HepG2 (cell line): ENCODE data around the gene CUTC. TPM values are rescaled to one million over a fixed set of nuclear protein-coding genes. Genes with fewer than 3 reads are reported as not detected.

Experiments
- ATAC-seq: fragments of 200-7000 bp; cut with Tn5 transposase; 3 replicates; pipeline ENCODE4 v1.9.1; 2020; ENCODE audit warnings: mild to moderate bottlenecking, moderate library complexity
- BruUV-seq: library from RNA; stranded (reverse); fragments of 400-500 nt; replicated peaks from 2 replicates; lab custom pipeline; 2021; lab: Mats Ljungman, UMichigan
- CTCF ChIA-PET: fragments of 300-600 bp; formaldehyde crosslinking; extraction: SDS; loops from one replicate; lab custom pipeline; 2021; ENCODE audit warnings: low total read pairs, inconsistent platforms, low intra/inter-chr PET ratio; lab: Yijun Ruan, JAX
- POLR2A ChIA-PET: fragments of 350-600 bp; sonication (Branson Sonifier 250); formaldehyde crosslinking; loops from one replicate; lab custom pipeline; 2020; ENCODE audit warnings: antibody characterized with exemption, inconsistent platforms; lab: Yijun Ruan, JAX
- DNase-seq: peaks from one replicate; pipeline ENCODE4 v3.0.0-alpha.2; 2015; ENCODE audit warnings: low spot score
- FAIRE-seq: peaks from 3 replicates; lab custom pipeline; 2011; peaks lifted over from hg19 to GRCh38; lab: Jason Lieb, UNC
- H2AFZ ChIP-seq: one replicate; pipeline ENCODE4 v1.6.1; 2011; ENCODE audit warnings: low read length, inconsistent platforms
- H3K27ac ChIP-seq: fragments of 300-600 bp; 3 replicates; pipeline ENCODE4 v1.8.0; 2011; ENCODE audit warnings: mixed run types, mild to moderate bottlenecking, mixed read lengths, low read length, inconsistent platforms; ENCODE audit not compliant: insufficient read depth; ENCODE audit errors: extremely low read length
- H3K27me3 ChIP-seq, 2 experiments: fragments of 200-600 bp in 1 of 2; 2 replicates in 1 of 2; 3 replicates in 1 of 2; pipeline versions ENCODE4 v1.6.0 to v1.8.0; 2011; ENCODE audit warnings: low read length in 2 of 2, mild to moderate bottlenecking in 2 of 2, moderate library complexity in 2 of 2, inconsistent platforms in 1 of 2; ENCODE audit not compliant: insufficient read depth in 2 of 2, control insufficient read depth in 1 of 2
- H3K36me3 ChIP-seq, 2 experiments: fragments of 200-600 bp in 1 of 2; replicated peaks in 1 of 2; 2 replicates in 1 of 2; 3 replicates in 1 of 2; pipeline versions ENCODE4 v1.5.1 to v1.8.0; 2011; ENCODE audit warnings: low read length in 2 of 2, inconsistent platforms in 1 of 2; ENCODE audit not compliant: insufficient read depth in 2 of 2, control insufficient read depth in 1 of 2
- H3K4me1 ChIP-seq: 2 replicates; pipeline ENCODE4 v1.5.1; 2012; ENCODE audit warnings: low read length, inconsistent platforms; ENCODE audit not compliant: insufficient read depth
- H3K4me2 ChIP-seq: 2 replicates; pipeline ENCODE4 v1.6.0; 2011; ENCODE audit warnings: low read depth, low read length, inconsistent platforms
- H3K4me3 ChIP-seq, 3 experiments: fragments of 200-600 bp in 1 of 3; sonication (generic), shearing (Covaris generic) in 1 of 3; replicated peaks in 1 of 3; 2 replicates each; pipeline ENCODE4 v1.5.1; 2011 to 2016; ENCODE audit warnings: low read length in 3 of 3, inconsistent platforms in 2 of 3, low read depth in 2 of 3, mild to moderate bottlenecking in 2 of 3, control low read depth in 1 of 3, mixed read lengths in 1 of 3; ENCODE audit not compliant: insufficient read depth in 1 of 3
- H3K79me2 ChIP-seq: one replicate; pipeline ENCODE4 v1.6.1; 2011; ENCODE audit warnings: low read length, inconsistent platforms; ENCODE audit not compliant: insufficient read depth
- H3K9ac ChIP-seq: 2 replicates; pipeline ENCODE4 v1.6.0; 2011; ENCODE audit warnings: mild to moderate bottlenecking, low read depth, low read length, inconsistent platforms; ENCODE audit not compliant: insufficient read depth
- H3K9me3 ChIP-seq: 2 replicates; pipeline ENCODE4 v1.5.1; 2012; ENCODE audit warnings: mild to moderate bottlenecking, low read length
- H4K20me1 ChIP-seq: 2 replicates; pipeline ENCODE4 v1.6.0; 2011; ENCODE audit warnings: inconsistent platforms, mild to moderate bottlenecking, low read length, moderate library complexity; ENCODE audit not compliant: insufficient read depth
- SETDB1 ChIP-seq: sonication (generic); formaldehyde crosslinking; IDR thresholded peaks from 2 replicates; pipeline ENCODE4 v1.5.1; 2020; ENCODE audit warnings: missing genetic modification reagents, mild to moderate bottlenecking, borderline replicate concordance
- TFDP2 ChIP-seq: sonication (generic); formaldehyde crosslinking; IDR thresholded peaks from 2 replicates; pipeline ENCODE4 v1.4.0; 2020; ENCODE audit warnings: missing genetic modification reagents
- TFE3 ChIP-seq: IDR thresholded peaks from 2 replicates; pipeline ENCODE4 v1.6.1; 2016
- ZBTB40 ChIP-seq, 2 experiments: fragments of 450-650 bp in 1 of 2; sonication (generic) in 1 of 2; formaldehyde crosslinking in 1 of 2; IDR thresholded peaks; 2 replicates each; pipeline versions ENCODE4 v1.6.1 to v1.8.0; 2016 to 2022; ENCODE audit warnings: antibody characterized with exemption in 1 of 2, mild to moderate bottlenecking in 1 of 2, missing genetic modification reagents in 1 of 2
- ZNF362 ChIP-seq: sonication (generic); formaldehyde crosslinking; IDR thresholded peaks from 2 replicates; pipeline ENCODE4 v1.4.0; 2020; ENCODE audit warnings: missing genetic modification reagents, mild to moderate bottlenecking, borderline replicate concordance
- WGBS: methylation state at CpG from one replicate; pipeline ENCODE4 v1.1.6; 2017; ENCODE audit warnings: low lambda C conversion rate; 5-methylcytosine and 5-hydroxymethylcytosine counted together
- in situ Hi-C: cut with HindIII; loops from 2 replicates; pipeline ENCODE4 v1.10.0; 2017; ENCODE audit warnings: low pct_unique_long_range_greater_than_20kb; ENCODE audit not compliant: extremely low pct_ligation_motif_present
- intact Hi-C: fragments of 100-400 bp; cut with micrococcal nuclease; formaldehyde crosslinking; loops from one replicate; pipeline ENCODE4 v1.10.0; 2022; ENCODE audit not compliant: unreplicated experiment
- polyA plus RNA-seq, 8 experiments: library from polyadenylated mRNA; depleted of rRNA in 3 of 8; stranded (reverse) in 7 of 8; unstranded in 1 of 8; fragments of >200 nt; fragmentation: Illumina TruSeq in 4 of 8; extraction: Trizol in 4 of 8; gene quantifications; 2 replicates each; pipeline versions ENCODE4 v1.2.1 to v1.2.3, GENCODE V29; 2011 to 2016; ENCODE audit warnings: low read depth in 4 of 8, missing spikeins in 1 of 8, mixed read lengths in 1 of 8; ENCODE audit not compliant: insufficient read depth in 1 of 8
- total RNA-seq, 5 experiments: library from RNA; depleted of rRNA; stranded (reverse); fragments of >200 nt; fragmentation: Illumina TruSeq; extraction: Trizol; gene quantifications; 2 replicates each; pipeline ENCODE4 v1.2.3, GENCODE V29; 2016; ENCODE audit warnings: low read depth in 1 of 5

Gene CUTC
- total and polyA plus RNA-seq, 2 of the 13 experiments (the other 11 are each of a cell fraction or from before 2014, with no cell fraction given) = 22.3 to 25.8 TPM

GRCh38 chr10:99730026-99730425, 2.0 kb upstream of the CUTC start:
- Histone ChIP-seq H3K27me3 (no peaks in the 10 kb centered on the region; a peak in 1 of 5 replicates), H3K27ac (no peak overlapping the region), H3K4me3 (no peak overlapping the region), H3K4me1 (peaks cover 45% of the 10 kb centered on the region), H3K36me3 (peaks cover 0 to 16% of the 10 kb centered on the region in 2 experiments; a peak in 2 of 5 replicates), H2AFZ (no peak overlapping the region), H3K4me2 (no peak overlapping the region), H3K79me2 (peaks cover 25% of the 10 kb centered on the region), H3K9ac (no peak overlapping the region), H4K20me1 (0 out of 2 replicates have a peak, but pooled peaks cover 4% of the 10 kb centered on the region), H3K9me3 (no peaks in the 10 kb centered on the region)
- TF ChIP-seq ZBTB40 (IDR thresholded peaks at IDR 0.05) (no peak), ZBTB40 (CRISPR knock-in tag; IDR thresholded peaks at IDR 0.05) (no peak), TFDP2 (CRISPR knock-in tag) (no peak), TFE3 (CRISPR knock-in tag) (no peak), SETDB1 (CRISPR knock-in tag) (no peak), ZNF362 (no peak)
- FAIRE-seq = no peak
- ChIA-PET POLR2A (no interaction called here), CTCF (no interaction called here)
- no peak for ATAC-seq
- intact Hi-C loops (no loop called here), in situ Hi-C loops (loop anchor here (5.0 kb wide), 1 partner anchor 52 kb away; the partner anchor contains the start of gene ABCC2)
- BruUV-seq = no TSS peak
- no peak for DNase-seq
- WGBS = 98% methylated on average over 1 of the region's 1 CpG
